KMS-11 (cell line): Measurements from ENCODE around the gene TMEM131.

Experiments
- H2AFZ ChIP-seq: fragments of 200-600 bp; sonication (generic); 2 replicates; pipeline ENCODE4 v1.6.1; 2016; ENCODE audit warnings: antibody characterized with exemption, mixed run types, low read depth
- H3K27ac ChIP-seq: fragments of 200-600 bp; sonication (generic); 2 replicates; pipeline ENCODE4 v1.6.1; 2016; ENCODE audit warnings: mild to moderate bottlenecking, mixed run types
- H3K27me3 ChIP-seq: fragments of 200-600 bp; sonication (generic); 2 replicates; pipeline ENCODE4 v1.6.1; 2017; ENCODE audit warnings: mild to moderate bottlenecking, low read depth, mixed run types, moderate library complexity; ENCODE audit not compliant: insufficient read depth
- H3K36me3 ChIP-seq: fragments of 200-600 bp; sonication (generic); 2 replicates; pipeline ENCODE4 v1.6.1; 2017; ENCODE audit warnings: mild to moderate bottlenecking, mixed run types; ENCODE audit not compliant: insufficient read depth
- H3K4me1 ChIP-seq: fragments of 200-600 bp; sonication (generic); 2 replicates; pipeline ENCODE4 v1.6.1; 2016; ENCODE audit warnings: mild to moderate bottlenecking, low read depth, mixed run types; ENCODE audit not compliant: poor library complexity, severe bottlenecking
- H3K4me2 ChIP-seq: fragments of 200-600 bp; sonication (generic); 2 replicates; pipeline ENCODE4 v1.7.0; 2016; ENCODE audit warnings: mild to moderate bottlenecking, mixed run types
- H3K4me3 ChIP-seq: fragments of 200-600 bp; sonication (generic); IDR thresholded peaks from 2 replicates; pipeline ENCODE4 v1.6.1; 2017; ENCODE audit warnings: low read depth, low read length, mixed read lengths; ENCODE audit not compliant: insufficient read depth
- H3K79me2 ChIP-seq: fragments of 200-600 bp; sonication (generic); 2 replicates; pipeline ENCODE4 v1.6.1; 2016; ENCODE audit warnings: low read depth, mixed run types; ENCODE audit not compliant: insufficient read depth
- H3K9ac ChIP-seq: fragments of 200-600 bp; sonication (generic); 2 replicates; pipeline ENCODE4 v1.6.1; 2016; ENCODE audit warnings: mild to moderate bottlenecking, mixed run types
- H4K20me1 ChIP-seq: fragments of 200-600 bp; sonication (generic); 2 replicates; pipeline ENCODE4 v1.6.1; 2016; ENCODE audit warnings: mild to moderate bottlenecking, mixed run types; ENCODE audit not compliant: insufficient read depth
- TF ChIP-seq, protein P1 (sequence below): fragments of 200-600 bp; sonication (generic); conservative IDR thresholded peaks from 2 replicates; pipeline ENCODE4 v1.6.1; 2017; ENCODE audit warnings: low read depth, mild to moderate bottlenecking, antibody characterized with exemption, low read length, moderate library complexity, mixed read lengths

The TMEM131 gene

DNA sequence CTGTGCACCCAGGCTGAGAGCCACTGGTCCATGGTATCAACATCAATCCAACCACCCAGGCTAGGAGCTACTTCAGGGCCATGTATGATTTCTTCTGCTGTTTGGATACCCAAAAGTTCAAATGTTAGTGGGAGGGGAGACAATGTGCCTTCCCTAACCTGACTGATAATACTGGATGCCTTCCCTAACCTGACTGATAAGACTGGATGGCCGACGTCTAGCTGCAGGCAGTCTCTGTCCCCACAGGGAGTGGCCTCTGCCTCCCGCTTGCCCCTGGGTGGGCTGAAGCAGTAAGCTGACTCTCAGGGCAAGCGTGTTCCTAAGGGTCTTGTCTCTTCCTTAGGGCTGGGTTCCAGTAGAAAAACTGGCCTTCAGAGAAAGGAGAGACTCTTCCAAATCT is 216.6 kb downstream of the TMEM131 start:
- H3K4me3 ChIP-seq = no peak overlapping the region
- no peak overlapping the region for H3K4me2 ChIP-seq
- H3K36me3 ChIP-seq = no peaks in the 10 kb centered on the region

DNA sequence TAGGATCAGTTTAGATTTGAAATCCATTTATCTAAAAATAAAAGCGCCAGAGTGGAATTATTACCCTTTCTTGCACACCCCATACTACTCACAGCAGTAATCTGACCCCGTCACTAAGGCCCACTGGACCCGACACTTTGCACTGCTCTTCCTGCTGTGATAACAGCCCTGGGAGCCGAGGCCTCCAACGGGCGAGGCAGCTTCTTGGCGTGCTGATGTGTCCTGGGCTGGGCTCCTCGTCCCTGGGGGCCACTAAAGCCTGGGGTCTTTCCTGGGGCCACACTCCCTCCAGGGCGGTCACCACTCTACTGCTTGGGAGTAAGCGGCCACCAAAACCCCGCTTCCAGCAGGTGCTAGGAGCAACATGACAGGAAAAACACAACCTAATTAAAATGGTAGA is 220.7 kb downstream of the TMEM131 start:
- Histone ChIP-seq H3K36me3 (no peaks in the 10 kb centered on the region), H3K27me3 (no peaks in the 10 kb centered on the region), H3K4me2 (no peak overlapping the region), H4K20me1 (no peaks in the 10 kb centered on the region), H3K27ac (no peak overlapping the region), H2AFZ (no peak overlapping the region), H3K4me1 (no peaks in the 10 kb centered on the region), H3K79me2 (no peaks in the 10 kb centered on the region), H3K9ac (no peak overlapping the region), H3K4me3 (no peak overlapping the region)
- TF ChIP-seq, protein P1, sequence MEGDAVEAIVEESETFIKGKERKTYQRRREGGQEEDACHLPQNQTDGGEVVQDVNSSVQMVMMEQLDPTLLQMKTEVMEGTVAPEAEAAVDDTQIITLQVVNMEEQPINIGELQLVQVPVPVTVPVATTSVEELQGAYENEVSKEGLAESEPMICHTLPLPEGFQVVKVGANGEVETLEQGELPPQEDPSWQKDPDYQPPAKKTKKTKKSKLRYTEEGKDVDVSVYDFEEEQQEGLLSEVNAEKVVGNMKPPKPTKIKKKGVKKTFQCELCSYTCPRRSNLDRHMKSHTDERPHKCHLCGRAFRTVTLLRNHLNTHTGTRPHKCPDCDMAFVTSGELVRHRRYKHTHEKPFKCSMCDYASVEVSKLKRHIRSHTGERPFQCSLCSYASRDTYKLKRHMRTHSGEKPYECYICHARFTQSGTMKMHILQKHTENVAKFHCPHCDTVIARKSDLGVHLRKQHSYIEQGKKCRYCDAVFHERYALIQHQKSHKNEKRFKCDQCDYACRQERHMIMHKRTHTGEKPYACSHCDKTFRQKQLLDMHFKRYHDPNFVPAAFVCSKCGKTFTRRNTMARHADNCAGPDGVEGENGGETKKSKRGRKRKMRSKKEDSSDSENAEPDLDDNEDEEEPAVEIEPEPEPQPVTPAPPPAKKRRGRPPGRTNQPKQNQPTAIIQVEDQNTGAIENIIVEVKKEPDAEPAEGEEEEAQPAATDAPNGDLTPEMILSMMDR = no peak

More for the DNA sequence above, 216.6 kb downstream of the TMEM131 start:
- no peaks in the 10 kb centered on the region for H3K4me1 ChIP-seq
- TF ChIP-seq, protein P1 = no peak
- no peak overlapping the region for H2AFZ ChIP-seq
- H3K79me2 ChIP-seq = no peaks in the 10 kb centered on the region
- no peaks in the 10 kb centered on the region for H3K27me3 ChIP-seq
- H3K27ac ChIP-seq = no peak overlapping the region
- H4K20me1 ChIP-seq = no peaks in the 10 kb centered on the region
- no peak overlapping the region for H3K9ac ChIP-seq

DNA sequence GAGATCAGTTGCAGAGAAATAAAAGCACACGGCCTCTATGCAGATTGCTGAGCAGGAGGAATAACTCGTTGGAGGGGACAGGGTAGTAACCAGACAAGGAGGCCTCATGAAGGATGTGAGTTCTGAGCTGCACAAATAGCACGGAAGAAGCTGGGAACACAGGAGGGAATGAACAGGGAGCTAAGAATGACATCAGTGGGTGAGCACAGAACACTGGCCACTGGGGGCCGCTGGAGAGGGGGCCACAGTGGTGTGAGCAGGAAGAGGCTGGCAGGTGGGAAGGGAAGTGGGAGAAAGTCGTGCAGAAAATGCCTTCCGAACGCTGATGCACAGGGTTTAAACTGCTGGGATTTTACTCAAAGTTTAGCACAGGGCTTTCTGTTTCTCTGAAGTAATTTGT is 221.3 kb downstream of the TMEM131 start:
- no peaks in the 10 kb centered on the region for H3K36me3 ChIP-seq
- no peak overlapping the region for H3K4me3 ChIP-seq
- no peak overlapping the region for H3K27ac ChIP-seq
- no peak overlapping the region for H3K9ac ChIP-seq
- TF ChIP-seq, protein P1 = no peak; the same call in 1 of the 2 replicates
- no peaks in the 10 kb centered on the region for H3K27me3 ChIP-seq
- H3K4me2 ChIP-seq = no peak overlapping the region
- H3K4me1 ChIP-seq = no peaks in the 10 kb centered on the region
- no peaks in the 10 kb centered on the region for H3K79me2 ChIP-seq
- H4K20me1 ChIP-seq = no peaks in the 10 kb centered on the region
- H2AFZ ChIP-seq = no peak overlapping the region

DNA sequence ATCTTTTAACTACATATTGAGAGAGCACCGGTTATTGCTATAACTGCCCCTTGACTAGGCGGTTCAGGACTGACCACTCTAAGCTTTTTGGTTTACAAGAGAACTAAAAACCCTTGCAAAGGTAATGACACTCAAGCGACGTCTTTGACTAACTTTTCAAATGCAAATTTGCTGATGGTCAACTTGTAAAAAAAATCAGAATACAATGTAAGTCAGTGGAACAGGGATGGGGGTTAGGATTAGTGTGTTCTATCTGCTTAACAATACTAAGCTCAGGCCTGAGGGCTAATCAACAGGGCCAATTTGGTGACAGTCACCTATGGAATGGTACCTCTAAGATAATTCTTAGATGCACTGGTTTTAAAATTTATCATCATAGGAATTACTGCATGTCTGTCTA is 225.3 kb downstream of the TMEM131 start:
- H3K79me2 ChIP-seq = no peaks in the 10 kb centered on the region
- TF ChIP-seq, protein P1 = no peak
- no peak overlapping the region for H3K9ac ChIP-seq
- H3K27ac ChIP-seq = no peak overlapping the region
- no peak overlapping the region for H2AFZ ChIP-seq
- no peak overlapping the region for H3K4me3 ChIP-seq
- no peaks in the 10 kb centered on the region for H4K20me1 ChIP-seq
- H3K4me2 ChIP-seq = no peak overlapping the region
- no peaks in the 10 kb centered on the region for H3K4me1 ChIP-seq
- H3K36me3 ChIP-seq = no peaks in the 10 kb centered on the region
- no peaks in the 10 kb centered on the region for H3K27me3 ChIP-seq
